Measurements from ENCODE around the gene MYO3B.

The MYO3B gene

DNA sequence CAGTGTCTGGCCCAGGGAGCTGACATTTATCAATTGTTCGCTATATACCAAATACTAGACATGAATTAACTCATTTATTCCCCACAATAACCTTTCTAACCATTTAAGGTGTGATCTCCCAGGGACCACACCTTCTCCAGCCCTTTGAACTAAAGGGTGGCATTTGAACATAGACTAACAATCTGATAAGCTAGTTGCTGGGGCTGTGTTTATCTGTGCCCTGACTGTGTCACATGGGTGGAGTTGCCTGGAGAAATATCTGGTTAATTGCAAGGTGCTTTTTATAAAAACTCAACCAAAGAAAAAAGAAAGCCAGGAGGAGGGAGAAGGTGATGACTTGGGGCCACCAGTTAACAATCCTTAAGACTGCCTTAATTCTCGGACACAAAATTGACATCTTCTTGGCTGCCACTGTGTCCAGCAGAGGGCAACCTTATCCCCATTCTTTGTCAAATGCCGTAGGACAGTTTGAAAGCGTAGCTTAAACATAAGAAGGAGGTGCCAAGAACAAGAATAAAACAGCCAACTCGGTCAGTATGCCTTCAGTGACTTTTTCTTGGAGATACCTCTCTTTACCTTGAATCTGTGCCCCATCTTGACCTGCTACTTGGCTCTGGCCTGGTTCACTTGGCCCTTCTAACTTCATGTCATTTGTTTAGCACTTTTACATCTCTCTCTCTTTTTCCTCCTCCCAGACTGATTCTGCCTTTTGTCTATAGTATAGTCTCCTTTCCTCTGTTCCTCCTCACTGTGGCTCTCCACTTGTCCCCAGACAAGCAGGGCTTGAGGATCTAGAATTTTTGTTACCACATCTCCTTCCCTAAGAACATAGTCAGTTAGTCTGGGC is 183.4 kb downstream of the MYO3B start:
- DNase-seq (ENCODE audit: low read depth): peak; percentile 65
- TF ChIP-seq, protein P1, sequence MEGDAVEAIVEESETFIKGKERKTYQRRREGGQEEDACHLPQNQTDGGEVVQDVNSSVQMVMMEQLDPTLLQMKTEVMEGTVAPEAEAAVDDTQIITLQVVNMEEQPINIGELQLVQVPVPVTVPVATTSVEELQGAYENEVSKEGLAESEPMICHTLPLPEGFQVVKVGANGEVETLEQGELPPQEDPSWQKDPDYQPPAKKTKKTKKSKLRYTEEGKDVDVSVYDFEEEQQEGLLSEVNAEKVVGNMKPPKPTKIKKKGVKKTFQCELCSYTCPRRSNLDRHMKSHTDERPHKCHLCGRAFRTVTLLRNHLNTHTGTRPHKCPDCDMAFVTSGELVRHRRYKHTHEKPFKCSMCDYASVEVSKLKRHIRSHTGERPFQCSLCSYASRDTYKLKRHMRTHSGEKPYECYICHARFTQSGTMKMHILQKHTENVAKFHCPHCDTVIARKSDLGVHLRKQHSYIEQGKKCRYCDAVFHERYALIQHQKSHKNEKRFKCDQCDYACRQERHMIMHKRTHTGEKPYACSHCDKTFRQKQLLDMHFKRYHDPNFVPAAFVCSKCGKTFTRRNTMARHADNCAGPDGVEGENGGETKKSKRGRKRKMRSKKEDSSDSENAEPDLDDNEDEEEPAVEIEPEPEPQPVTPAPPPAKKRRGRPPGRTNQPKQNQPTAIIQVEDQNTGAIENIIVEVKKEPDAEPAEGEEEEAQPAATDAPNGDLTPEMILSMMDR (IDR thresholded peaks at IDR 0.05; ENCODE audit: low read length, missing control alignments): peak; percentile 82
- H3K4me3 ChIP-seq (replicated peaks; ENCODE audit: low read depth, low read length): no peak overlapping the region

DNA sequence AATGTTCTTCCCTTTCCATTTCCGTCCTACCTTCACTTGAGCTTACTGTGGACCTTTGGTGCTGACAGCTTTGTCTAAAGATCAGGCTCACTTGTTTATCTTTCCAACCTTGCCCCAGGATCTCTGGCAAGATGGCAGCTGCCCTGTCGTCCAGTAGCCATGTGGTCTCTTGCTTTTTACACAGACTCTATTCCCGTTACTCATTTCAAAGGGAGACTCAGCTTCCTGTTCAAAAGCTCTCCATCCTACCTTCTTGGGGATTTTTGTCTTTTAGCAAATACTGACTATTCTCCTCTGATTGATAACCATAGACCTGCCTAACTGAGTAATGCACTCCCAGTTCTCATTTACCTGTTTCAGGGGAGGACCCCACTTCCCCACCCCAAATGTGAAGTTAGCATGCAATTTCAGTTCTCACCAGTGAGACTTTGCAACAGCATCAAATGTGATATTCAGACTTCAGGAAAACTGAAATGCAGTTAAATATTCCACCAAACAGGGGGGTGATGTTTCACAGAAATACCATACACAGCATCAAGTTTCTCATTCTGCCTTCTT is 184.4 kb downstream of the MYO3B start:
- H3K4me3 ChIP-seq (replicated peaks; ENCODE audit: low read depth, low read length): no peak overlapping the region
- DNase-seq (ENCODE audit: low read depth): no peak
- TF ChIP-seq, protein P1 (IDR thresholded peaks at IDR 0.05; ENCODE audit: low read length, missing control alignments): no peak

DNA sequence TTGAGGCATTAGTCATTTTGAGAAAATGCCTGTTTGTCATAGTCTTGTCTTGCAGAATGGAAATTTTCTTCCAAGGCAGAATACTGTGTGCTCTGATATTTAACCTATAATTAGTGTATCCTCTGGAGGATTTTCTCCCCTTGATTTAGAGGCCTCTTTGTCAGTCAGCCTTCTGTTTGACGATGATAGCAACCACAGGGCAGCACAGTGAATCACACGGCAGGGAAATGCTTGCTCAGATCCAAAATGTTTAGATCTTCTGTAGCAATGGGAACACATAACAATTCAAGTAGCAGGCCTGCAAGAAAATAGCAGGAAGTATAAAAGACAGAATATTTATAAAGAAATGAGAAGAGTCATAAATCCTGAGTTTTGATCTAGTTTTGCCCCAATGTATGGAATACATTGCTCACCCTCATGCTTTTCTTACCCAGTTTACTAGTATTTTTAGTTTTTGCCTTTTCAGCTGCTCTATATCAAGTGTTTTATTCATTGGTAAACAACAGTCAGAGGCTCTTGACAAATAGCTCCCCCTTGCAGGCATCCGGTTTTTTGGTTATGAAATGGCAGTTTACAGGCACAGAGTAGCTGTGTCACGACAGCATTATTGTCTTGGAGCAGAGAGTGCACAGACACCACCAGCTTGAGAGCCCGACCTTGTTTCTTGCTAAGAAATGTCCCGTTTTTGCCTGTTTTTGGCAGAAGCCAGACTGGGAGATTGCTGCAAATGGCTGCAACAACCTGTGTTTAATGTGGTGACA is 185.1 kb downstream of the MYO3B start:
- TF ChIP-seq, protein P1 (IDR thresholded peaks at IDR 0.05; ENCODE audit: low read length, missing control alignments): no peak
- DNase-seq (ENCODE audit: low read depth): peak; percentile 1
- no peak overlapping the region for H3K4me3 ChIP-seq (replicated peaks; ENCODE audit: low read depth, low read length)

DNA sequence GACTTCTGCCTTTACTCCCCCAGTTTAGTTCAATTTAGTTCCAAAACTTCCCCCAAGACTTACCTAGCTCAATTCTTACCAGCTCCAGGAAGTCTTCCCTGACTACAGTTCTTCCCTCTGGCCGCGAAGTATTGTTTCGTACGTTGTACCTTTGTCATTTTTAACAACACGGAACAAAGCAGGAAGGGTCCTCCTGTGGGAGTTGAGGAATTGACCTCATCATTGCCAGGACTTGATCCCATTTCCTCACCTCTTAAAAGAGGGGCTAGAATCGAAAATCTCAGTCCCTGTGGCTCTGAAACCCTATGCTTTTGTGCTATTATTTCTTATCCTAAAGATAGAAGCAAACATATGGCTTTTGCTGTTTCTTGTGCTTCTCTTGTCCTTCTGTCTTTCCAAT is 187.1 kb downstream of the MYO3B start:
- no peak overlapping the region for H3K4me3 ChIP-seq (replicated peaks; ENCODE audit: low read depth, low read length)
- TF ChIP-seq, protein P1 (IDR thresholded peaks at IDR 0.05; ENCODE audit: low read length, missing control alignments): no peak
- no peak for DNase-seq (ENCODE audit: low read depth)

DNA sequence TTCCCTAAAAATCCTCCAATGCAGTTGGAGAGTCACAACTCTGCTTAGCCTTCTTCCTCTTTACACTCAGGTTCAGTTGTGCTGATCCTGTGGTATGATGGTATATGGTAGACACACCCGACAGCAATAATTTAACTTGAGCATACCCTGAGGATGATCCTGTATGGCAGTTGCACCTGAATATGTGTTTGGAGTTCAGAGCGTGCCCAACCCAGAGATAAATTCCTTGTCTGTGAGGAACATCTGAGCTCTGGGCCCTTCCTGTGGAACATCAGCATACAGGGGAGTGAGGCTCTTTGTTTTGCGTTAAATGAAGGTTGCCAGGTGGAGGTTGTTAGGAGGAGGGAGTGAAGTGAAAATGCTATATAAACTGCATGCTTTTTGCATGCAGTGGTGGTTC is 187.7 kb downstream of the MYO3B start:
- H3K4me3 ChIP-seq (replicated peaks; ENCODE audit: low read depth, low read length): no peak overlapping the region
- TF ChIP-seq, protein P1 (IDR thresholded peaks at IDR 0.05; ENCODE audit: low read length, missing control alignments): no peak
- no peak for DNase-seq (ENCODE audit: low read depth)

DNA sequence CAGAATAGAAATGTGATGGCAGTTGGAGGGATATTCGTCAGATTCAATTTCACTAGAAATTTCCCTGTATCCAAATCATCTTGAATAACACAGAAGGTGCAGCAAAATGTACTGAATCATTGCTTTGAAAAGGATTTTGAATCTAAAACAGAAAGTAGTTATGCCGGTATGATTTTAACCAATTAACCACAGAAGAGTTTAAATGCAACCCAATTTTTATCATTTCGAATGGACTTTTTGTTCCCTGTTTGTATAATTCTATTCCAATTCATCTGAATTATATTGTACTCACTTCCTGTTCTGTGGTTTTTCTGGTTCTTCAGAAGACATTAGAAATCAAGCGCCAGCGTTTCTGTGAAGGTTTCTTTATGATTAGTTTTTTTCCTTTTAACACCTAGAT is 190.4 kb downstream of the MYO3B start:
- no peak overlapping the region for H3K4me3 ChIP-seq (replicated peaks; ENCODE audit: low read depth, low read length)
- DNase-seq (ENCODE audit: low read depth): no peak

More for the DNA sequence above, 190.4 kb downstream of the MYO3B start:
- TF ChIP-seq, protein P1 (IDR thresholded peaks at IDR 0.05; ENCODE audit: low read length, missing control alignments): no peak
